Liver (tissue), 9 donors: Measurements from ENCODE around the gene KHDC3L. TPM values are rescaled to one million over a fixed set of nuclear protein-coding genes. Genes with fewer than 3 reads are reported as not detected.

Experiments
- DNase-seq: peaks from one replicate; pipeline ENCODE4 v3.0.0-alpha.2; 2017; ENCODE audit warnings: low spot score
- H3K27ac ChIP-seq, 2 donors: one replicate each; pipeline ENCODE4 v1.7.0; 2013; ENCODE audit warnings: inconsistent platforms in 2 of 2, low read length in 2 of 2, control low read depth in 1 of 2, low read depth in 1 of 2, mild to moderate bottlenecking in 1 of 2
- H3K27me3 ChIP-seq, 4 donors: one replicate each; pipeline versions ENCODE4 v1.6.1 to v1.7.0; 2013; ENCODE audit warnings: low read length in 3 of 4, inconsistent platforms in 1 of 4, mild to moderate bottlenecking in 1 of 4, moderate library complexity in 1 of 4; ENCODE audit not compliant: control insufficient read depth in 4 of 4, insufficient read depth in 4 of 4
- H3K36me3 ChIP-seq, 4 donors: one replicate each; pipeline versions ENCODE4 v1.6.1 to v1.7.0; 2013; ENCODE audit warnings: low read length in 3 of 4, mild to moderate bottlenecking in 3 of 4, low read depth in 1 of 4, moderate library complexity in 1 of 4; ENCODE audit not compliant: control insufficient read depth in 4 of 4, insufficient read depth in 3 of 4
- H3K4me1 ChIP-seq, 4 donors: one replicate each; pipeline versions ENCODE4 v1.6.1 to v1.7.0; 2013; ENCODE audit warnings: low read length in 3 of 4, mild to moderate bottlenecking in 3 of 4, moderate library complexity in 1 of 4; ENCODE audit not compliant: control insufficient read depth in 4 of 4, insufficient read depth in 4 of 4
- H3K4me3 ChIP-seq, 3 donors: one replicate each; pipeline versions ENCODE4 v1.6.1 to v1.7.0; 2013; ENCODE audit warnings: low read length in 3 of 3, control low read depth in 1 of 3, low read depth in 1 of 3, mild to moderate bottlenecking in 1 of 3
- H3K9ac ChIP-seq, 2 donors: one replicate each; pipeline ENCODE4 v1.7.0; 2013; ENCODE audit warnings: low read length in 2 of 2, mild to moderate bottlenecking in 2 of 2, moderate library complexity in 2 of 2, control low read depth in 1 of 2, low read depth in 1 of 2
- H3K9me3 ChIP-seq, 4 donors: one replicate each; pipeline versions ENCODE4 v1.6.1 to v1.7.0; 2013; ENCODE audit warnings: low read length in 3 of 4; ENCODE audit not compliant: control insufficient read depth in 4 of 4
- EGR1 ChIP-seq, 2 donors: IDR thresholded peaks; 2 replicates each; pipeline ENCODE4 v1.6.1; 2016 to 2018; ENCODE audit warnings: antibody characterized with exemption in 2 of 2, low read depth in 2 of 2
- FOXA2 ChIP-seq: IDR thresholded peaks from 2 replicates; pipeline ENCODE4 v1.6.1; 2016; ENCODE audit warnings: antibody characterized with exemption
- GABPA ChIP-seq, 2 donors: IDR thresholded peaks in 1 of 2; conservative IDR thresholded peaks in 1 of 2; 2 replicates each; pipeline ENCODE4 v1.6.1; 2016; ENCODE audit warnings: antibody characterized with exemption in 2 of 2, mild to moderate bottlenecking in 1 of 2, moderate library complexity in 1 of 2
- HNF4A ChIP-seq, 2 donors: conservative IDR thresholded peaks; 2 replicates each; pipeline ENCODE4 v1.6.1; 2016; ENCODE audit warnings: antibody characterized with exemption in 2 of 2, mild to moderate bottlenecking in 2 of 2
- HNF4G ChIP-seq: IDR thresholded peaks from 2 replicates; pipeline ENCODE4 v1.6.1; 2016; ENCODE audit warnings: antibody characterized with exemption
- JUND ChIP-seq, 2 donors: IDR thresholded peaks; 2 replicates each; pipeline ENCODE4 v1.6.1; 2016; ENCODE audit warnings: antibody characterized with exemption in 2 of 2
- NR2F2 ChIP-seq: IDR thresholded peaks from 2 replicates; pipeline ENCODE4 v1.6.1; 2016; ENCODE audit warnings: antibody characterized with exemption
- RAD21 ChIP-seq, 2 donors: IDR thresholded peaks; 2 replicates each; pipeline ENCODE4 v1.6.1; 2016; ENCODE audit warnings: antibody characterized with exemption in 2 of 2, mild to moderate bottlenecking in 2 of 2
- TAF1 ChIP-seq: conservative IDR thresholded peaks from 2 replicates; pipeline ENCODE4 v1.6.1; 2016; ENCODE audit warnings: antibody characterized with exemption, mild to moderate bottlenecking
- YY1 ChIP-seq: IDR thresholded peaks from 2 replicates; pipeline ENCODE4 v1.6.1; 2016; ENCODE audit warnings: antibody characterized with exemption, mild to moderate bottlenecking
- ZBTB33 ChIP-seq: IDR thresholded peaks from 2 replicates; pipeline ENCODE4 v1.6.1; 2016; ENCODE audit warnings: antibody characterized with exemption
- WGBS: extraction: QIAGEN DNeasy Blood & Tissue Kit; methylation state at CpG from one replicate; pipeline ENCODE4 v1.1.7; 2013; 5-methylcytosine and 5-hydroxymethylcytosine counted together
- polyA plus RNA-seq, 2 donors: library from polyadenylated mRNA; stranded (reverse) in 1 of 2; unstranded in 1 of 2; fragments of 200-250 nt in 1 of 2; fragments of >200 nt in 1 of 2; fragmentation: Nextera tagmentation in 1 of 2; extraction: Ambion mirVana in 1 of 2; gene quantifications; one replicate each; pipeline versions ENCODE4 v1.2.1 to v1.2.3, GENCODE V29; 2013 to 2015
- total RNA-seq, 2 donors: library from RNA; depleted of rRNA; stranded (reverse); fragments of >200 nt; gene quantifications; one replicate each; pipeline ENCODE4 v1.2.3, GENCODE V29; 2014
- TF ChIP-seq, protein P1 (sequence below): IDR thresholded peaks from 2 replicates; pipeline ENCODE4 v1.6.1; 2016; ENCODE audit warnings: antibody characterized with exemption, mild to moderate bottlenecking
- TF ChIP-seq, protein P2 (sequence below): fragments of 150-350 bp; IDR thresholded peaks from 2 replicates; pipeline ENCODE4 v1.5.1; 2017; ENCODE audit warnings: improper control_type of control experiment, low read depth, low read length; ENCODE audit not compliant: missing input control
- TF ChIP-seq, protein P3 (sequence below): IDR thresholded peaks from 2 replicates; pipeline ENCODE4 v1.6.1; 2016; ENCODE audit warnings: antibody characterized with exemption
- donor health status: healthy.
- donor health status: healthy.
- donor health status: healthy.
- donor health status: healthy.
- donor health status: healthy.

Gene KHDC3L
- total and polyA plus RNA-seq, 4 donors, result not detected

GRCh38 chr6:73388800-73389512 is 26.5 kb downstream of the KHDC3L start:
- no peaks in the 10 kb centered on the region for H3K9me3 ChIP-seq
- peak overlapping the region in 1 of 2 donors; percentile 6 for H3K9ac ChIP-seq
- peak; percentile 40 for DNase-seq
- 3% methylated on average over 38 of the region's 38 CpGs for WGBS
- no peaks in the 10 kb centered on the region for H3K36me3 ChIP-seq
- peak overlapping the region; percentile 44 to 56 (median 54) for H3K4me3 ChIP-seq
- no peak overlapping the region for H3K27ac ChIP-seq
- peaks cover 2 to 11% (median 6%) of the 10 kb centered on the region in 4 donors for H3K4me1 ChIP-seq
- no peaks in the 10 kb centered on the region for H3K27me3 ChIP-seq
- no peak for TF ChIP-seq NR2F2
- no peak for TF ChIP-seq JUND (IDR thresholded peaks at IDR 0.05)
- TF ChIP-seq EGR1 (IDR thresholded peaks at IDR 0.05; ENCODE audit: low read depth in 2 of 2), result no peak
- peak; percentile 40 to 64 for TF ChIP-seq RAD21 (IDR thresholded peaks at IDR 0.05)

GRCh38 chr6:73389854-73390253 is 27.4 kb downstream of the KHDC3L start:
- TF ChIP-seq HNF4G (no peak), TAF1 (no peak), JUND (IDR thresholded peaks at IDR 0.05) (no peak), GABPA (IDR thresholded peaks at IDR 0.05 in 1 of 2, conservative IDR thresholded peaks at IDR 0.05 in 1 of 2) (no peak), YY1 (no peak), ZBTB33 (no peak), RAD21 (IDR thresholded peaks at IDR 0.05) (no peak), HNF4A (conservative IDR thresholded peaks at IDR 0.05) (no peak), FOXA2 (no peak), NR2F2 (no peak)
- TF ChIP-seq, protein P1, sequence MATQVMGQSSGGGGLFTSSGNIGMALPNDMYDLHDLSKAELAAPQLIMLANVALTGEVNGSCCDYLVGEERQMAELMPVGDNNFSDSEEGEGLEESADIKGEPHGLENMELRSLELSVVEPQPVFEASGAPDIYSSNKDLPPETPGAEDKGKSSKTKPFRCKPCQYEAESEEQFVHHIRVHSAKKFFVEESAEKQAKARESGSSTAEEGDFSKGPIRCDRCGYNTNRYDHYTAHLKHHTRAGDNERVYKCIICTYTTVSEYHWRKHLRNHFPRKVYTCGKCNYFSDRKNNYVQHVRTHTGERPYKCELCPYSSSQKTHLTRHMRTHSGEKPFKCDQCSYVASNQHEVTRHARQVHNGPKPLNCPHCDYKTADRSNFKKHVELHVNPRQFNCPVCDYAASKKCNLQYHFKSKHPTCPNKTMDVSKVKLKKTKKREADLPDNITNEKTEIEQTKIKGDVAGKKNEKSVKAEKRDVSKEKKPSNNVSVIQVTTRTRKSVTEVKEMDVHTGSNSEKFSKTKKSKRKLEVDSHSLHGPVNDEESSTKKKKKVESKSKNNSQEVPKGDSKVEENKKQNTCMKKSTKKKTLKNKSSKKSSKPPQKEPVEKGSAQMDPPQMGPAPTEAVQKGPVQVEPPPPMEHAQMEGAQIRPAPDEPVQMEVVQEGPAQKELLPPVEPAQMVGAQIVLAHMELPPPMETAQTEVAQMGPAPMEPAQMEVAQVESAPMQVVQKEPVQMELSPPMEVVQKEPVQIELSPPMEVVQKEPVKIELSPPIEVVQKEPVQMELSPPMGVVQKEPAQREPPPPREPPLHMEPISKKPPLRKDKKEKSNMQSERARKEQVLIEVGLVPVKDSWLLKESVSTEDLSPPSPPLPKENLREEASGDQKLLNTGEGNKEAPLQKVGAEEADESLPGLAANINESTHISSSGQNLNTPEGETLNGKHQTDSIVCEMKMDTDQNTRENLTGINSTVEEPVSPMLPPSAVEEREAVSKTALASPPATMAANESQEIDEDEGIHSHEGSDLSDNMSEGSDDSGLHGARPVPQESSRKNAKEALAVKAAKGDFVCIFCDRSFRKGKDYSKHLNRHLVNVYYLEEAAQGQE, result no peak
- TF ChIP-seq, protein P2, sequence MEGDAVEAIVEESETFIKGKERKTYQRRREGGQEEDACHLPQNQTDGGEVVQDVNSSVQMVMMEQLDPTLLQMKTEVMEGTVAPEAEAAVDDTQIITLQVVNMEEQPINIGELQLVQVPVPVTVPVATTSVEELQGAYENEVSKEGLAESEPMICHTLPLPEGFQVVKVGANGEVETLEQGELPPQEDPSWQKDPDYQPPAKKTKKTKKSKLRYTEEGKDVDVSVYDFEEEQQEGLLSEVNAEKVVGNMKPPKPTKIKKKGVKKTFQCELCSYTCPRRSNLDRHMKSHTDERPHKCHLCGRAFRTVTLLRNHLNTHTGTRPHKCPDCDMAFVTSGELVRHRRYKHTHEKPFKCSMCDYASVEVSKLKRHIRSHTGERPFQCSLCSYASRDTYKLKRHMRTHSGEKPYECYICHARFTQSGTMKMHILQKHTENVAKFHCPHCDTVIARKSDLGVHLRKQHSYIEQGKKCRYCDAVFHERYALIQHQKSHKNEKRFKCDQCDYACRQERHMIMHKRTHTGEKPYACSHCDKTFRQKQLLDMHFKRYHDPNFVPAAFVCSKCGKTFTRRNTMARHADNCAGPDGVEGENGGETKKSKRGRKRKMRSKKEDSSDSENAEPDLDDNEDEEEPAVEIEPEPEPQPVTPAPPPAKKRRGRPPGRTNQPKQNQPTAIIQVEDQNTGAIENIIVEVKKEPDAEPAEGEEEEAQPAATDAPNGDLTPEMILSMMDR, result no peak
- TF ChIP-seq, protein P3, sequence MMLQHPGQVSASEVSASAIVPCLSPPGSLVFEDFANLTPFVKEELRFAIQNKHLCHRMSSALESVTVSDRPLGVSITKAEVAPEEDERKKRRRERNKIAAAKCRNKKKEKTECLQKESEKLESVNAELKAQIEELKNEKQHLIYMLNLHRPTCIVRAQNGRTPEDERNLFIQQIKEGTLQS, result no peak
- Histone ChIP-seq H3K27me3 (no peaks in the 10 kb centered on the region), H3K9ac (no peak overlapping the region), H3K36me3 (no peaks in the 10 kb centered on the region), H3K4me3 (no peak overlapping the region), H3K27ac (no peak overlapping the region), H3K4me1 (peaks cover 2 to 11% (median 6%) of the 10 kb centered on the region in 4 donors), H3K9me3 (peaks cover 0 to under 1% (median 0%) of the 10 kb centered on the region in 4 donors)
- no peak for DNase-seq
- WGBS, result 82% methylated on average over 10 of the region's 10 CpGs
